GM20000 (cell line): ENCODE data around the gene IL10RB.
A peak's percentile ranks its signal among the peaks of the same experiment; 100 is the strongest.

ENCODE experiments used
- DNase-seq: peaks from one replicate; pipeline ENCODE4 v3.0.0; 2012; ENCODE audit warnings: low spot score
- CTCF ChIP-seq: IDR thresholded peaks from 2 replicates; pipeline ENCODE4 v1.5.1; 2012; ENCODE audit warnings: mild to moderate bottlenecking, control low read depth; ENCODE audit errors: extremely low read depth, missing control alignments

IL10RB gene

GRCh38 chr21:33325222-33326067, 59.3 kb downstream of the IL10RB start:
- DNase-seq, result peak; percentile 38
- no peak for TF ChIP-seq CTCF

GRCh38 chr21:33327326-33327725, 61.2 kb downstream of the IL10RB start:
- DNase-seq, result no peak
- TF ChIP-seq CTCF, result no peak

GRCh38 chr21:33327792-33328433, 61.7 kb downstream of the IL10RB start:
- TF ChIP-seq CTCF, result no peak
- no peak for DNase-seq

GRCh38 chr21:33330726-33331125, 64.6 kb downstream of the IL10RB start:
- TF ChIP-seq CTCF, result no peak
- no peak for DNase-seq

GRCh38 chr21:33332143-33332542, 66.0 kb downstream of the IL10RB start:
- TF ChIP-seq CTCF, result no peak

GRCh38 chr21:33334191-33334590, 68.0 kb downstream of the IL10RB start:
- TF ChIP-seq CTCF, result no peak
- no peak for DNase-seq

More at GRCh38 chr21:33332143-33332542, 66.0 kb downstream of the IL10RB start:
- peak; percentile 33 for DNase-seq

GRCh38 chr21:33334824-33335223, 68.7 kb downstream of the IL10RB start:
- DNase-seq, result no peak
- TF ChIP-seq CTCF, result no peak
